Adipose tissue (tissue), 3 donors: ENCODE measurements around the gene ARPC5. TPM values are rescaled to one million over a fixed set of nuclear protein-coding genes. Genes with fewer than 3 reads are reported as not detected.
"Not testable (repeated sequence)": the region's sequence is repeated elsewhere in the genome, so short reads cannot be mapped to it uniquely, and the experiment has no call there.

ENCODE experiments used
- H3K27ac ChIP-seq: one replicate; pipeline ENCODE4 v1.5.1; 2013; ENCODE audit warnings: low read depth, low read length
- WGBS, 3 donors: extraction: QIAGEN DNeasy Blood & Tissue Kit; methylation state at CpG; one replicate each; pipeline ENCODE4 v1.1.7; 2013; 5-methylcytosine and 5-hydroxymethylcytosine counted together
- polyA plus RNA-seq, 3 donors: library from polyadenylated mRNA; stranded (reverse); fragments of 200-250 nt; gene quantifications; one replicate each; pipeline ENCODE4 v1.2.3, GENCODE V29; 2013
- donor health status: healthy with polysubstance abuse.
- donor health status: Bipolar disorder and iron deficiency.
- donor health status: healthy.

Gene ARPC5
- polyA plus RNA-seq, result 100 to 1,000 TPM in 1 of 3 donors, 10 to 100 TPM in 2; 30.5 to 137 (median 73.8) TPM

DNA sequence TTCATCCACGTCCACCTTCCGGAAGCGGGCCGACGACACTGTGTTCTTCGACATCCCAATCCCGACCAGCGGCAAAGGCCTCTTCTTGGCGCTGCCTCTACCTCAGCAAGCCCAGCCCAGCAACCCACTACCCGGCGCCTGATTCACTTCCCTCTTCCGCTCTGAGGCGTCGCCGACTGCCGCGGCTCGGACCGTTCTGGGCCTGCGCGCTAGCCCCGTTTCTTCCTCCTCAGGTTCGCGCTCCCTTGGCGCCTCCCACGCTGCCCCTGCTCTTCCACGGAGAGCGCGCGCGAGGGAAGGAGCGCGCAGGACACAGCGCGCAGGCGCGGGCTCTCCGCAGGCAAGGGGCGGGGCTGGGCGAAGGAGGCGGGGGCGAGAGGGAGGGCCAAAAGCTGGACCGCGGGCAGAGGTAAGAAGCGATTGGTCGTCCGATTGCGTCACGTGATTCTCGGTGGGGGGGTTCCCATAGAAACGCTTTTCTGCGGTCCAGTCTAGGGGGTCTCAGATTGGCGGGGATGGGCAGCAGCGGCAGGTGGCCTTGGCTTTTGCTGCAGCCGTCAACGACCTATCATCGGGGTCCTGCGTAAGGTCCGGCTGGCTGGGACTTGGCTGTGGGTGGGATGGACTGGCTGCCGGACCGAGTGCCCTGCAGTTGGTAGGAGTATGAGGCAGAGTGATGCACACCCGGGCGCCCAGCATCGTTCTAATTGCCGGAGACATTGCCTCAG, at the start of gene ARPC5:
TSS of gene ARPC5 (minus strand) at position 178 of the 728 bp plus-strand sequence. CDS start at position 54, 124 bp downstream.
- H3K27ac ChIP-seq, result peak within 1 kb of the TSS; percentile 53
- WGBS, 3 donors, result 0% methylated on average over 56 to 65 of the region's 65 CpGs

DNA sequence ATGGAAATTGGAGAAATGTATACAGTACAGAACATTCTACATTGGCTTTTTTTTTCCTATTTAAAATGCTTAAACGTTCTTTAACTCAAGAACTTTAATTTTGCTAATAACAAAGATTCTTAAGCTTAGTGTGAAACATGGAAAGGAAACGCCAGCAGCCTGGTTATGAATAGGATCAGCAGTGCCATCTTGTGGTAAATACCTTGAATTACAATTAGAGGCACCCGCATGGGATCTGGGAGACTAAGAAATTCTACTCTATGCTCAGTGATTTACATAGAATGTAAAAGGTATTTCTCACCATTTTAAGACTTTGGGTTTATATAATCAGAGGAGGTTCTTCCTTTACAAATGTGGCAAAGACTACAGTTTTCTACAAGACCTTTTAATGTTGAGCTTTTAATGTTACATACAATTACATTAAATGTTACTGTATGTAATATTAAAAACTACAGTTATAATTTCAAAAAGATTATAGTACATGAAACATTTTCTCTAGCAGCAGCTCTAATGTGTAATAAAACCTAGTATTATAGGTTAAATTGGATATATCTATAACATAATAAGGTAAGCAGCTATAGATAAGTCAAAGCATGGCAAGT, 49.6 kb upstream of the ARPC5 start:
- WGBS, 3 donors, result 3 to 23% (median 10%) methylated on average over 3 of the region's 3 CpGs
- H3K27ac ChIP-seq, result no peak overlapping the region

GRCh38 chr1:183679363-183679762, 43.8 kb upstream of the ARPC5 start:
- 94 to 99% (median 97%) methylated on average over 4 of the region's 4 CpGs for WGBS, 3 donors
- H3K27ac ChIP-seq, result not testable (repeated sequence)

GRCh38 chr1:183678819-183679218, 43.2 kb upstream of the ARPC5 start:
- no peak overlapping the region for H3K27ac ChIP-seq
- 80 to 95% (median 94%) methylated on average over 3 of the region's 3 CpGs for WGBS, 3 donors

- no peak overlapping the region for H3K27ac ChIP-seq
- 47 to 64% (median 56%) methylated on average over 2 of the region's 2 CpGs for WGBS, 3 donors
Measured at GRCh38 chr1:183676586-183677189, 41.1 kb upstream of the ARPC5 start.

DNA sequence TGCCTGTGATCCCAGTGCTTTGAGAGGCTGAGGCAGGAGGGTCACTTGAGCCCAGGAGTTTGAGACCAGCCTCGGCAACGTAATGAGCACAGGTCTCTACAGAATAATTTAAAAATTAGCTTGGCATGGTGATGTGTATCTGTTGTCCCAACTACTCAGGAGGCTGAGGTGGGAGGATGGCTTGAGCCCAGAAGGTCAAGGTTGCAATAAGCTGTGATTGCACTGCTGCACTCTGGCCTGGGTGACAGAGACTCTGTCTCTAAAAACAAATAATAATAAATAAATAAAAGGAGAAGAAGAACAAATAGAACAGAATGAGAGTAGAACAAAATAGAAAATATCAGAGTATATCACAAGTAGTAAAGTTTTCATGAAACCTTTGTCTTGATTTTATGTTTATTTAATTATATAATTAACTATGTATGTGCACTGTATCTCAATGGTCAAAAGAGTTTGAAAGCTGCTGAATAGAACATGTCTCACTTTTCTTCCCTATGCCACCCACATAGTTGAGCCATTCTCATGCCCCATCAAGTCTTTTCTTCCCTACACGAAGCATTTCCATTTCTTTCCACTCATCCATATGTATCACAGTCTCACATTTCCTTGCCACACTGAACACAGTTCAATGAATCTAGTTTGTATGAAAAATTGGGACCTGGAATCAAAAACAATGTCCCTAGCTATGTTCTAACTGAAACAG, 40.5 kb upstream of the ARPC5 start:
- WGBS, 3 donors, result 76 to 89% (median 77%) methylated on average over 3 of the region's 3 CpGs
- no peak overlapping the region for H3K27ac ChIP-seq

DNA sequence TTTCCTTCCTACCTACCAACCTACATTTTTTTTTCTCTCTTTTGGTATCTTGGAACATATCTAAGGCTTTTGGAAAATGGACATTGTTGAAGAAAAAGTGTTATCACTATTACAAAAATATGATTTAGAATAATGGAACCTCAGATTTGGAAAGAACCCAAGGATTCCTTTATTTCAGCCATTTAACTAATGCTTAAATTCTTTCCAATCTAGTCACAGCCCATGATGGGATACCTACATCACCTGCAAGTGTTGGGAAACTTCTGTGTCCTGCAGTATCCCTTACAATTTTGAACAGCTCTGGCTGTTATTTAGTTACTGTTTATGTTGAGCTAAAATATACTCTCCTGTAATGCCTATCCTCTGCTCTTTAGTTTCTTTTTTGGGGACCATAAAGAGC, 39.8 kb upstream of the ARPC5 start:
- no peak overlapping the region for H3K27ac ChIP-seq

DNA sequence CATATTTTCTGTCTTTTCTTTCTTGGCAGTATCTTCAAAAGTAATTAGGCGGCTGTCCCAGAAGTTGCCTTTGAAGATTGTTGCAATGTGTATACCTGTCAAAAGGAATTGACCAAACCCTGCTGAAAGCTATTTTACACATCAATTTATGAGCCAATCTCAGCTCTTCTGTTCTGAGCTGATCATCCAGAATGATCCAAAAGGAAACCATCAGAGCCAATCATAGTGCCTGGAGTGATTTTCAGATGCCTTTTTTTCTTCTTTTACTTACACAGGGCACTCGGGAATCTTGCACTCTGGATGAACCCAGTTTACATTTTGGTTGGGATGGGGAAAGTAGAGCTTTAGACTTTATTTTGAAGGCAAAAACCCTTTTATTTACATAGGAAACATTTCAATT, 39.3 kb upstream of the ARPC5 start:
- no peak overlapping the region for H3K27ac ChIP-seq
- WGBS, 3 donors, result 56 to 69% (median 64%) methylated on average over 2 of the region's 2 CpGs

GRCh38 chr1:183674339-183674738, 38.8 kb upstream of the ARPC5 start:
- 45 to 63% (median 57%) methylated on average over 1 of the region's 1 CpG for WGBS, 3 donors
- no peak overlapping the region for H3K27ac ChIP-seq

DNA sequence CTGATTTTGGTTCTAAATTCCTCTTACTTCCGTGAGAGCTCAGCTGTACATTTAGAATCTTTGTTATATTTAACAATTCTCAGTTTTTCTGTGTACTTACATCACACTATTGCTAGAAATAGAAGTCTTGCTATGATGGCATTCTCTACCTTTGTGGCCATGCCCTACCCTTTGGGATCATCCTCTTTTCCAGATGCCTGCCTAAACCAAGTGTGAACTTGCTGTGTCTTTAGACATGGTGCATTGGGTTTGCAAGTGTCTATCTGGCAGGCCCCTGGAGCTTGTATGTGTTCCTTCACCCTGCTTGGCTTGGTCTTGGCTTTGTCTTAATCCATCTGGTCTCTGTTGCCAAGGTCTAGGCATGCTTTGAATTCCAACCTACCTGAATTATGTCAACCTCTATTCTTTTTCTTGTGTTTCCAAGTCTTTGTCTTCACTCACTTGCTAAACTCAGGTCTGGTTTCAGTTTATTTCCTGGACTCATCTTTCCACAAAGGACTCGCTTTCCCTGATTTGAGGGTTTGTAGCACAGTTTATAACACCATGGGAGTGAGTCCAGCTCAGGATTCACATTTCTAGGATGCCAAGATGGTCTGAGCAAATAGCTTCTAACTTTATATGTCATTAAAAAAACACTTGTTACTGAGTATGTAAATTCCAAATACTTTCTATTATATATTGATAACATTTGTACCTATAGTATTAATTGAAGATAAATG, 38.2 kb upstream of the ARPC5 start:
- no peak overlapping the region for H3K27ac ChIP-seq
- WGBS, 3 donors, result 89 to 97% (median 95%) methylated on average over 2 of the region's 2 CpGs

- WGBS, 3 donors, result 92 to 100% (median 97%) methylated on average over 1 of the region's 1 CpG
Measured at GRCh38 chr1:183670169-183670568, 34.6 kb upstream of the ARPC5 start.

GRCh38 chr1:183656355-183656754, 20.8 kb upstream of the ARPC5 start:
- 81 to 95% (median 88%) methylated on average over 3 of the region's 3 CpGs for WGBS, 3 donors
- H3K27ac ChIP-seq, result no peak overlapping the region

More at GRCh38 chr1:183670169-183670568, 34.6 kb upstream of the ARPC5 start:
- no peak overlapping the region for H3K27ac ChIP-seq

- no peak overlapping the region for H3K27ac ChIP-seq
- 6 to 8% (median 6%) methylated on average over 4 of the region's 4 CpGs for WGBS, 3 donors
Measured at GRCh38 chr1:183655562-183656075, 20.0 kb upstream of the ARPC5 start.

DNA sequence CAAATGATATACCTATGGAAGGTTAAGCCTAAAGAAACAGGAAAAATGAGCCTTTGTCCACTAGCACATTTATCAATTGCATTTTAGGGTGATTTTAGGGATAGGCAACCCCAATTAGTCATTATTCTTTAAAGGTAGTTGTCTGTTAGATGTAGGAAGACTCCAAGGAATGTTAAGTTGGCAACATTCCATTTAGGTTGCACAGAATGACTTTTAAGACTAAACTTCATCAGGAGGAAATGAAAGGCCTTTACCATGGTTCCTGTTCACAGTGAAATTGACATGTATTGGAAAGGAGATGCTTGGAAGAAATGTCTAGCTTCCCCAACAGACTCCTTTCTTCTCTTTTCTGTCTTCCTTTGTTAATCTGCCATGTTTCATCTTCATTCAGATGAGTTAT, 19.1 kb upstream of the ARPC5 start:
- H3K27ac ChIP-seq, result no peak overlapping the region

DNA sequence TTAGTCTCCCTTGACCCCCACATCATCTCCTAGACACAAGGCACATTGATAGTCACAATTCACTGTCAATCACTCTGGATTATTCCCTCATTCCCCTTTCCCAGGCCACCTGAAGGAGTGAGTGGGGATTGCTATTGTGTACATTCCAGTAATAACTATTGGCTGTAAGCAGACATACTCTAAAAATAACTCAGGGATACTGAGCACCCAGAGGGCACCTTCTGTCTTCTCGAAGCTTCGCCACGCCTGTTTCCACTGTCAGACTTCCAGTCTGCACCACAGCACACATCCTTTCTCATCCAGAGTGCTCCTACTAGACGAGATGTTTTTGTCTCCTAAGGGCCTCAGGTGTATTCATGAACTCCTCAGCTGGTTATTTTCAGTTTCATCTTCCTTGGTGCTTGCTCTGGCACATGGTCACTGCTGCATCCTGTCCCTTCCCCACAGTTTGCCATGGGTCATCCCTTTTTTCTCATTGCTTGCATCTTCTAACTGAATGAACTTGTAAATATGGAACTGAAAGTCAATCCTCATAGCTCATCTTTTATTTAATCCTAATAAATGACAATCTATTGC, 18.4 kb upstream of the ARPC5 start:
- no peak overlapping the region for H3K27ac ChIP-seq
- 84 to 91% (median 89%) methylated on average over 4 of the region's 4 CpGs for WGBS, 3 donors

GRCh38 chr1:183653462-183653794, 17.8 kb upstream of the ARPC5 start:
- no peak overlapping the region for H3K27ac ChIP-seq
- 84 to 90% (median 87%) methylated on average over 3 of the region's 3 CpGs for WGBS, 3 donors

DNA sequence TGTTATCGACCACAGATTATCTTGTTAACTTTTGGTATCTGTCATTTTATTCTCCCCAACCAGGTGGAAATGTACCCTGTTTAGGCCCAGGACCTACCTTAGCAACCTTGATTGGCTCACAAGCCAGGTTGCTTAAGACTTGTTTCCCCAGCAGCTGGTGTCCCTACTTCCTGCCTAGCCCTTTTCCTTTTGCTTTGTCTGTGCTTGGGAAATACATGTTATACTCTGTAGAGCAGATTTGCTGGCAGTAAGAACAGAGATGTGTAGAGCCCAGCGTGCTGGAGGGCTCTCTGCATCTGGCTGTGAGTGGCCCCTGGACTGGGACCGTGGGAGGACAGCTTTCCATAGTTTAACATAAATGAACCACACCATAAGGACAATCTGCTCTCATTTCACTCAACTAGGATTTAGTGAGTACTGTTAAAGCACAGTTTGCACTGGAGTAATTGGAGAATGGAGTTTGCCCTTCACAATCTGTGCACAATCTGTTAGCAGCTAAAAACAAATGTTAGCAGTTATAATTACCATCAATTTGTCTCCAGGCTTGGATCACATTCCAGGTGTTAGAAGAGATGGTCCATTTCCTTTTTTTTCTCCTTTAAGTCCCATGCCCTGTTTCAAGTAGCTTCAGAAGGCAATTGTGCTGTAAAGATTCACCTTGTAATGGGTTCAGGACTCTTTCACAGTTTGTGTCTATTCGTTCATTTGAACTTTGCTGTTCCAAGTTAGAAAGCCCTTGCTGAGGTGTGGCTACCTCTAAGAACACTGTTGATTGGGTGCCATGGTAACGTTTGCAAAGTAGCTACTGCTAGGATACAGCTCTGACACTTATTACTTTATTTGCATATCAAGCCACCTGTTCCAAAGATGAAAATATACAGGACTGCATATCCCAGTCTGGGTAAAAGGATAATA, 17.2 kb upstream of the ARPC5 start, which contains the start of gene APOBEC4:
TSS of gene APOBEC4 (minus strand) at position 770 of the 915 bp plus-strand sequence. CDS start 4,535 bp downstream, outside the sequence.
- H3K27ac ChIP-seq, result no peak within 1 kb of the TSS
- 49 to 70% (median 58%) methylated on average over 5 of the region's 5 CpGs for WGBS, 3 donors
